OCI-LY1 (cell line): ENCODE data around the gene TTC9.

Source experiments
- CTCF ChIP-seq: fragments of 200-600 bp; sonication (generic), shearing (Covaris generic); IDR thresholded peaks from 2 replicates; pipeline ENCODE4 v1.5.1; 2017; ENCODE audit warnings: mild to moderate bottlenecking, antibody characterized with exemption, low read length, moderate library complexity, mixed read lengths
- EZH2 ChIP-seq: fragments of 200-600 bp; sonication (generic), shearing (Covaris generic); IDR thresholded peaks from 2 replicates; pipeline ENCODE4 v1.8.0; 2017; ENCODE audit warnings: borderline replicate concordance, mixed run types, mild to moderate bottlenecking, antibody characterized with exemption, low read length, moderate library complexity, mixed read lengths

- TF ChIP-seq CTCF: peak; percentile 72
- TF ChIP-seq EZH2: no peak
Observed at GRCh38 chr14:70714055-70714550, 72.4 kb downstream of the TTC9 start.
